ENCODE data around the gene PITRM1.
"Not testable (repeated sequence)": the region's sequence is repeated elsewhere in the genome, so short reads cannot be mapped to it uniquely, and the experiment has no call there.

Gene PITRM1

GRCh38 chr10:3187229-3187628 is 14.6 kb upstream of the PITRM1 start:
- not testable (repeated sequence) for H2AFZ ChIP-seq (ENCODE audit: low read depth, low read length); H3K27ac ChIP-seq (ENCODE audit: low read length, poor library complexity, severe bottlenecking); H3K4me3 ChIP-seq (ENCODE audit: insufficient read depth in 1 of 2, low read depth in 1 of 2, low read length in 2 of 2); H4K91ac ChIP-seq (ENCODE audit: low read length); H2BK12ac ChIP-seq (ENCODE audit: low read length in 2 of 2); H3K18ac ChIP-seq (ENCODE audit: low read depth in 1 of 2, low read length in 2 of 2); DNase-seq; H3K9ac ChIP-seq (ENCODE audit: low read length); H3K23ac ChIP-seq (ENCODE audit: low read length in 2 of 2); H2BK120ac ChIP-seq (ENCODE audit: low read depth, low read length); H2BK15ac ChIP-seq (ENCODE audit: low read depth, poor library complexity, severe bottlenecking); H3K4me1 ChIP-seq (ENCODE audit: control insufficient read depth, insufficient read depth, low read depth, low read length); H3K36me3 ChIP-seq (ENCODE audit: control insufficient read depth in 1 of 2, insufficient read depth in 2 of 2, low read depth in 1 of 2, low read length in 2 of 2); H3K4me2 ChIP-seq (ENCODE audit: low read length, poor library complexity, severe bottlenecking); H3K9me3 ChIP-seq (ENCODE audit: control insufficient read depth, low read length); H4K8ac ChIP-seq (ENCODE audit: low read length); H3K4ac ChIP-seq (ENCODE audit: low read depth in 1 of 2, low read length in 2 of 2); H3K79me1 ChIP-seq (replicated peaks; ENCODE audit: low read length, poor library complexity, severe bottlenecking); H2AK5ac ChIP-seq (ENCODE audit: low read length, severe bottlenecking); H2BK5ac ChIP-seq (ENCODE audit: low read depth, low read length, poor library complexity, severe bottlenecking); H3K14ac ChIP-seq (ENCODE audit: low read length in 2 of 2)
- WGBS, result 73% methylated on average over 3 of the region's 3 CpGs
- H3K27me3 ChIP-seq (ENCODE audit: control insufficient read depth in 1 of 2, insufficient read depth in 1 of 2, low read length in 2 of 2), result peaks cover 0 to 27% of the 10 kb centered on the region in 2 experiments

GRCh38 chr10:3186368-3186767 is 13.8 kb upstream of the PITRM1 start:
- Histone ChIP-seq H2BK5ac (ENCODE audit: low read depth, low read length, poor library complexity, severe bottlenecking) (no peak overlapping the region), H3K4me3 (ENCODE audit: insufficient read depth in 1 of 2, low read depth in 1 of 2, low read length in 2 of 2) (no peak overlapping the region), H2AFZ (ENCODE audit: low read depth, low read length) (no peak overlapping the region), H3K4me2 (ENCODE audit: low read length, poor library complexity, severe bottlenecking) (no peak overlapping the region), H2BK12ac (ENCODE audit: low read length in 2 of 2) (no peak overlapping the region), H3K4ac (ENCODE audit: low read depth in 1 of 2, low read length in 2 of 2) (no peak overlapping the region), H3K9ac (ENCODE audit: low read length) (no peak overlapping the region), H4K8ac (ENCODE audit: low read length) (no peak overlapping the region), H3K4me1 (ENCODE audit: control insufficient read depth, insufficient read depth, low read depth, low read length) (no peaks in the 10 kb centered on the region), H3K36me3 (ENCODE audit: control insufficient read depth in 1 of 2, insufficient read depth in 2 of 2, low read depth in 1 of 2, low read length in 2 of 2) (no peaks in the 10 kb centered on the region), H3K14ac (ENCODE audit: low read length in 2 of 2) (no peak overlapping the region), H3K23ac (ENCODE audit: low read length in 2 of 2) (no peak overlapping the region), H2AK5ac (ENCODE audit: low read length, severe bottlenecking) (no peak overlapping the region), H2BK120ac (ENCODE audit: low read depth, low read length) (no peak overlapping the region), H3K79me1 (replicated peaks; ENCODE audit: low read length, poor library complexity, severe bottlenecking) (no peaks in the 10 kb centered on the region), H3K18ac (ENCODE audit: low read depth in 1 of 2, low read length in 2 of 2) (no peak overlapping the region), H3K27ac (ENCODE audit: low read length, poor library complexity, severe bottlenecking) (no peak overlapping the region), H3K9me3 (ENCODE audit: control insufficient read depth, low read length) (no peaks in the 10 kb centered on the region), H2BK15ac (ENCODE audit: low read depth, poor library complexity, severe bottlenecking) (no peak overlapping the region), H4K91ac (ENCODE audit: low read length) (no peak overlapping the region), H3K27me3 (ENCODE audit: control insufficient read depth in 1 of 2, insufficient read depth in 1 of 2, low read length in 2 of 2) (peaks cover 0 to 27% of the 10 kb centered on the region in 2 experiments)
- WGBS, result 96% methylated on average over 6 of the region's 6 CpGs
- DNase-seq, result no peak

- H3K4me3 ChIP-seq (ENCODE audit: insufficient read depth in 1 of 2, low read depth in 1 of 2, low read length in 2 of 2), result no peak overlapping the region
- H3K9ac ChIP-seq (ENCODE audit: low read length), result no peak overlapping the region
- 93% methylated on average over 6 of the region's 6 CpGs for WGBS
- no peaks in the 10 kb centered on the region for H3K36me3 ChIP-seq (ENCODE audit: control insufficient read depth in 1 of 2, insufficient read depth in 2 of 2, low read depth in 1 of 2, low read length in 2 of 2)
- peaks cover 0 to 27% of the 10 kb centered on the region in 2 experiments for H3K27me3 ChIP-seq (ENCODE audit: control insufficient read depth in 1 of 2, insufficient read depth in 1 of 2, low read length in 2 of 2)
- H3K79me1 ChIP-seq (replicated peaks; ENCODE audit: low read length, poor library complexity, severe bottlenecking), result no peaks in the 10 kb centered on the region
- H2BK5ac ChIP-seq (ENCODE audit: low read depth, low read length, poor library complexity, severe bottlenecking), result no peak overlapping the region
- no peak overlapping the region for H2BK12ac ChIP-seq (ENCODE audit: low read length in 2 of 2)
- no peak overlapping the region for H3K23ac ChIP-seq (ENCODE audit: low read length in 2 of 2)
- H3K4me2 ChIP-seq (ENCODE audit: low read length, poor library complexity, severe bottlenecking), result no peak overlapping the region
- no peak for DNase-seq
- no peak overlapping the region for H3K4ac ChIP-seq (ENCODE audit: low read depth in 1 of 2, low read length in 2 of 2)
- no peak overlapping the region for H4K8ac ChIP-seq (ENCODE audit: low read length)
- no peak overlapping the region for H3K14ac ChIP-seq (ENCODE audit: low read length in 2 of 2)
- H4K91ac ChIP-seq (ENCODE audit: low read length), result no peak overlapping the region
- H3K27ac ChIP-seq (ENCODE audit: low read length, poor library complexity, severe bottlenecking), result no peak overlapping the region
- no peak overlapping the region for H2AFZ ChIP-seq (ENCODE audit: low read depth, low read length)
- H2BK15ac ChIP-seq (ENCODE audit: low read depth, poor library complexity, severe bottlenecking), result no peak overlapping the region
- H2BK120ac ChIP-seq (ENCODE audit: low read depth, low read length), result no peak overlapping the region
- no peak overlapping the region for H3K18ac ChIP-seq (ENCODE audit: low read depth in 1 of 2, low read length in 2 of 2)
- H2AK5ac ChIP-seq (ENCODE audit: low read length, severe bottlenecking), result no peak overlapping the region
- H3K9me3 ChIP-seq (ENCODE audit: control insufficient read depth, low read length), result no peaks in the 10 kb centered on the region
- no peaks in the 10 kb centered on the region for H3K4me1 ChIP-seq (ENCODE audit: control insufficient read depth, insufficient read depth, low read depth, low read length)
Measured at GRCh38 chr10:3185386-3185785, 12.8 kb upstream of the PITRM1 start.

- H3K9me3 ChIP-seq (ENCODE audit: control insufficient read depth, low read length), result no peaks in the 10 kb centered on the region
- H2AFZ ChIP-seq (ENCODE audit: low read depth, low read length), result no peak overlapping the region
- H2BK5ac ChIP-seq (ENCODE audit: low read depth, low read length, poor library complexity, severe bottlenecking), result no peak overlapping the region
- no peak overlapping the region for H2BK120ac ChIP-seq (ENCODE audit: low read depth, low read length)
- H2BK15ac ChIP-seq (ENCODE audit: low read depth, poor library complexity, severe bottlenecking), result no peak overlapping the region
- no peak overlapping the region for H3K23ac ChIP-seq (ENCODE audit: low read length in 2 of 2)
- no peaks in the 10 kb centered on the region for H3K79me1 ChIP-seq (replicated peaks; ENCODE audit: low read length, poor library complexity, severe bottlenecking)
- H3K4me3 ChIP-seq (ENCODE audit: insufficient read depth in 1 of 2, low read depth in 1 of 2, low read length in 2 of 2), result no peak overlapping the region
- peaks cover 0 to 18% of the 10 kb centered on the region in 2 experiments for H3K27me3 ChIP-seq (ENCODE audit: control insufficient read depth in 1 of 2, insufficient read depth in 1 of 2, low read length in 2 of 2)
- H4K91ac ChIP-seq (ENCODE audit: low read length), result no peak overlapping the region
- no peak overlapping the region for H3K9ac ChIP-seq (ENCODE audit: low read length)
- H2BK12ac ChIP-seq (ENCODE audit: low read length in 2 of 2), result no peak overlapping the region
- H3K4me2 ChIP-seq (ENCODE audit: low read length, poor library complexity, severe bottlenecking), result no peak overlapping the region
- H2AK5ac ChIP-seq (ENCODE audit: low read length, severe bottlenecking), result no peak overlapping the region
- no peak overlapping the region for H3K27ac ChIP-seq (ENCODE audit: low read length, poor library complexity, severe bottlenecking)
- no peak for DNase-seq
- no peak overlapping the region for H3K18ac ChIP-seq (ENCODE audit: low read depth in 1 of 2, low read length in 2 of 2)
- H3K4me1 ChIP-seq (ENCODE audit: control insufficient read depth, insufficient read depth, low read depth, low read length), result no peaks in the 10 kb centered on the region
- no peak overlapping the region for H4K8ac ChIP-seq (ENCODE audit: low read length)
- H3K14ac ChIP-seq (ENCODE audit: low read length in 2 of 2), result no peak overlapping the region
- H3K4ac ChIP-seq (ENCODE audit: low read depth in 1 of 2, low read length in 2 of 2), result no peak overlapping the region
- H3K36me3 ChIP-seq (ENCODE audit: control insufficient read depth in 1 of 2, insufficient read depth in 2 of 2, low read depth in 1 of 2, low read length in 2 of 2), result no peaks in the 10 kb centered on the region
- 89% methylated on average over 4 of the region's 6 CpGs for WGBS
Measured at GRCh38 chr10:3180355-3181025, 7.9 kb upstream of the PITRM1 start.
